Body of pancreas (tissue), 4 donors: ENCODE measurements around the gene SETD1A. TPM values are rescaled to one million over a fixed set of nuclear protein-coding genes. Genes with fewer than 3 reads are reported as not detected.

Source experiments
- ATAC-seq: fragments of 150-250 bp; one replicate; pipeline ENCODE4 v1.9.1; 2016
- DNase-seq, 4 donors: peaks; one replicate each; pipeline ENCODE4 v3.0.0-alpha.2; 2019
- H3K27ac ChIP-seq, 4 donors: fragments of 200-600 bp; sonication (generic); 1 replicate in 3 of 4; 2 replicates in 1 of 4; pipeline versions ENCODE4 v1.5.1 to v1.6.1; 2016 to 2019; ENCODE audit warnings: mild to moderate bottlenecking in 1 of 4, mixed read lengths in 1 of 4, moderate library complexity in 1 of 4
- H3K27me3 ChIP-seq, 2 donors: fragments of 200-600 bp; sonication (generic); one replicate each; pipeline ENCODE4 v1.6.0; 2016; ENCODE audit warnings: mild to moderate bottlenecking in 1 of 2
- H3K36me3 ChIP-seq, 2 donors: fragments of 200-600 bp; sonication (generic); replicated peaks in 1 of 2; 2 replicates each; pipeline ENCODE4 v1.5.1; 2016; ENCODE audit warnings: low read depth in 2 of 2; ENCODE audit not compliant: insufficient read depth in 1 of 2
- H3K4me1 ChIP-seq: fragments of 200-600 bp; sonication (generic); one replicate; pipeline ENCODE4 v1.6.0; 2016
- H3K4me3 ChIP-seq, 2 donors: fragments of 200-600 bp; sonication (generic); 1 replicate in 1 of 2; 2 replicates in 1 of 2; pipeline ENCODE4 v1.5.1; 2016 to 2019
- H3K9me3 ChIP-seq, 3 donors: fragments of 200-600 bp; sonication (generic); 1 replicate in 2 of 3; 2 replicates in 1 of 3; pipeline ENCODE4 v1.5.1; 2016
- POLR2A ChIP-seq, 3 donors: fragments of 450-650 bp; IDR thresholded peaks; one replicate each; pipeline ENCODE4 v1.6.1; 2016; ENCODE audit warnings: antibody characterized with exemption in 3 of 3, mild to moderate bottlenecking in 2 of 3
- WGBS, 2 donors: methylation state at CpG; one replicate each; pipeline ENCODE4 v1.1.5; 2017; 5-methylcytosine and 5-hydroxymethylcytosine counted together
- intact Hi-C: fragments of 100-400 bp; cut with DNase I; formaldehyde crosslinking; loops from one replicate; pipeline ENCODE4 v1.15.1; 2023
- total RNA-seq, 2 donors: library from RNA; depleted of rRNA; stranded (reverse); fragments of >200 nt; gene quantifications; one replicate each; pipeline ENCODE4 v1.1.0, GENCODE V29; 2016
- TF ChIP-seq, protein P1 (sequence below), 7 experiments: fragments of 450-650 bp in 4 of 7; fragments of 200-600 bp in 3 of 7; sonication (generic) in 3 of 7; IDR thresholded peaks; one replicate each; pipeline ENCODE4 v1.5.1; 2016 to 2019; ENCODE audit warnings: antibody characterized with exemption in 7 of 7

Gene SETD1A
- total RNA-seq, 2 donors from 2014 or later: 4.7 to 10.9 TPM

GRCh38 chr16:31002250-31002700 lies 44.7 kb downstream of the SETD1A start:
- Histone ChIP-seq H3K36me3 (no peaks in the 10 kb centered on the region), H3K4me3 (no peak overlapping the region), H3K4me1 (peaks cover 25% of the 10 kb centered on the region), H3K27me3 (no peaks in the 10 kb centered on the region), H3K9me3 (no peaks in the 10 kb centered on the region), H3K27ac (no peak overlapping the region)
- no peak for TF ChIP-seq POLR2A (IDR thresholded peaks at IDR 0.05)
- TF ChIP-seq, protein P1, sequence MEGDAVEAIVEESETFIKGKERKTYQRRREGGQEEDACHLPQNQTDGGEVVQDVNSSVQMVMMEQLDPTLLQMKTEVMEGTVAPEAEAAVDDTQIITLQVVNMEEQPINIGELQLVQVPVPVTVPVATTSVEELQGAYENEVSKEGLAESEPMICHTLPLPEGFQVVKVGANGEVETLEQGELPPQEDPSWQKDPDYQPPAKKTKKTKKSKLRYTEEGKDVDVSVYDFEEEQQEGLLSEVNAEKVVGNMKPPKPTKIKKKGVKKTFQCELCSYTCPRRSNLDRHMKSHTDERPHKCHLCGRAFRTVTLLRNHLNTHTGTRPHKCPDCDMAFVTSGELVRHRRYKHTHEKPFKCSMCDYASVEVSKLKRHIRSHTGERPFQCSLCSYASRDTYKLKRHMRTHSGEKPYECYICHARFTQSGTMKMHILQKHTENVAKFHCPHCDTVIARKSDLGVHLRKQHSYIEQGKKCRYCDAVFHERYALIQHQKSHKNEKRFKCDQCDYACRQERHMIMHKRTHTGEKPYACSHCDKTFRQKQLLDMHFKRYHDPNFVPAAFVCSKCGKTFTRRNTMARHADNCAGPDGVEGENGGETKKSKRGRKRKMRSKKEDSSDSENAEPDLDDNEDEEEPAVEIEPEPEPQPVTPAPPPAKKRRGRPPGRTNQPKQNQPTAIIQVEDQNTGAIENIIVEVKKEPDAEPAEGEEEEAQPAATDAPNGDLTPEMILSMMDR (IDR thresholded peaks at IDR 0.05): no peak
- no peak for ATAC-seq
- intact Hi-C loops: no loop called here
- 20 to 56% methylated on average over 4 to 10 of the region's 10 CpGs for WGBS, 2 donors
- DNase-seq: no peak

DNA sequence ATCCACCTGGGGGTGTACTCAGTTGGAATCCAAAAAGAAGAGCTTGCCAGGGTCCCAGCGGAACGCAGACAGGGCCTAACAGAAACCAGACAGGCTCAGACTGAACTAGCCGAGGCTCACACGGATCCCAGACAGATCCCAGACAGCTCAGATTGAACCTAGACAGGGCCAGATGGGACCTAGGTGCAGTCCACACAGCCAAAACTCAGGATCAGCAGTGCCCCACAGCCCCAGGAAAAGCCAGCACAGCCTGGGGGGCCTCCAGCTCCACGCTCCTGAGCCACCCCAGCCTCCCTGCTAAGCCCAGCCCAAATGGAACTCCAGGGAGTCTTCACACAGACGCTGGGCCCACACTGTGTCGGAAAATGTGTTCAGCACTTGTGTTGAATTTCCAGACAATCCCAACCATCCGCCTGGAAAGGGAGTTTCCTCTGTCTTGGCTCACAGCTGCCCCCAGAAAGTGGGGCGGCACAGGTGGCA lies 45.3 kb downstream of the SETD1A start:
- Histone ChIP-seq H3K36me3 (no peaks in the 10 kb centered on the region), H3K4me3 (no peak overlapping the region), H3K27ac (no peak overlapping the region), H3K4me1 (peaks cover 19% of the 10 kb centered on the region), H3K27me3 (no peaks in the 10 kb centered on the region), H3K9me3 (no peaks in the 10 kb centered on the region)
- WGBS, 2 donors: 73 to 82% methylated on average over 5 to 9 of the region's 9 CpGs
- no peak for TF ChIP-seq POLR2A (IDR thresholded peaks at IDR 0.05)
- TF ChIP-seq, protein P1 (IDR thresholded peaks at IDR 0.05): no peak
- ATAC-seq (no peak), DNase-seq (no peak)
- intact Hi-C loops: no loop called here

GRCh38 chr16:31003744-31004143 lies 46.2 kb downstream of the SETD1A start:
- no peak for DNase-seq
- intact Hi-C loops: no loop called here
- 79 to 82% methylated on average over 6 of the region's 6 CpGs for WGBS, 2 donors
- Histone ChIP-seq H3K4me3 (no peak overlapping the region), H3K4me1 (peaks cover 12% of the 10 kb centered on the region), H3K27me3 (no peaks in the 10 kb centered on the region), H3K36me3 (no peaks in the 10 kb centered on the region), H3K27ac (no peak overlapping the region), H3K9me3 (no peaks in the 10 kb centered on the region)
- ATAC-seq: no peak
- TF ChIP-seq, protein P1 (IDR thresholded peaks at IDR 0.05): no peak
- no peak for TF ChIP-seq POLR2A (IDR thresholded peaks at IDR 0.05)

GRCh38 chr16:31004658-31005057 lies 47.1 kb downstream of the SETD1A start:
- no peak overlapping the region for H3K4me3 ChIP-seq
- no peaks in the 10 kb centered on the region for H3K9me3 ChIP-seq
- peaks cover 0 to under 1% of the 10 kb centered on the region in 2 donors for H3K27me3 ChIP-seq
- 43 to 65% methylated on average over 2 of the region's 2 CpGs for WGBS, 2 donors
- ATAC-seq (no peak), DNase-seq (no peak)
- no peak overlapping the region for H3K27ac ChIP-seq
- intact Hi-C loops: no loop called here
- TF ChIP-seq, protein P1 (IDR thresholded peaks at IDR 0.05): no peak
- TF ChIP-seq POLR2A (IDR thresholded peaks at IDR 0.05): no peak
- H3K4me1 ChIP-seq: peaks cover 7% of the 10 kb centered on the region
- no peaks in the 10 kb centered on the region for H3K36me3 ChIP-seq

DNA sequence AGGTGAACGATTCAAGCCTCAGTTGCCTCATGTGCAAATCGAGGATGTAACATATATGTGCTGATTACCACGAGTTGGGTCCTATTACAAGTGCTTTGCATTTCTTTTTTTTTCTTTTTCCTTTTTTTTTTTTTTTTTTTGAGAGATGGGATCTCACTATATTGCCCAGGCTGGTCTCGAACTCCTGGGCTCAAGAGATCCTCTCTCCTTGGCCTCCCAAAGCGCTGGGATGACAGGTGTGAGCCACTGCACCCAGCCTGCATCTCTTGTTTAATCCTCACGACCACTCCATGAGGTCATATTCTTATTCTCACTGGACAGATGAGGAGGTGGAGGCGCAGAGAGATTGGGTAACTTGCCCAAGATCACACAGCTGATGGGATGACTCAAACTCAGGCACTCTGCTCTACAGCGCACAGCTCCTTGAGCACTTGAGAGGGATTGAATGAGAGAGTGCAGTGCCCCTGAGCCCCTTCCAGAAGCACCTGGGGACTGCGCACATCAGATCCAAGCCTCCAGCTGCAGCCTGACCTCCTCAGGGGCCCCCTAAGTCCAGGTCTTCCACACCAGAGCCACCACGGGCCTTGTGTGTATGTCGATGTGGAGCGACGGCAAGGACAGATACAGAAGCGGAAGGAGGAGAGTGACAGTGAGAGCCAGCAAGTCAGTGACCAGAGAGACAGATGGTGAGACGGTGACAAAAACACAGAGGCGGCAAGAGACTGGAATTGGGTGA lies 48.0 kb downstream of the SETD1A start:
- intact Hi-C loops: no loop called here
- no peak for TF ChIP-seq POLR2A (IDR thresholded peaks at IDR 0.05)
- TF ChIP-seq, protein P1 (IDR thresholded peaks at IDR 0.05): no peak
- Histone ChIP-seq H3K9me3 (no peaks in the 10 kb centered on the region), H3K27me3 (peaks cover 0 to 4% of the 10 kb centered on the region in 2 donors), H3K4me1 (peaks cover 7% of the 10 kb centered on the region), H3K36me3 (no peaks in the 10 kb centered on the region), H3K27ac (no peak overlapping the region), H3K4me3 (no peak overlapping the region)
- DNase-seq (no peak), ATAC-seq (no peak)
- 58 to 68% methylated on average over 15 of the region's 16 CpGs for WGBS, 2 donors
